Small intestine (tissue), 7 donors: ENCODE data around the gene CTSC. TPM values are rescaled to one million over a fixed set of nuclear protein-coding genes. Genes with fewer than 3 reads are reported as not detected.
"Not testable (repeated sequence)": the region's sequence is repeated elsewhere in the genome, so short reads cannot be mapped to it uniquely, and the experiment has no call there.

ENCODE experiments used
- DNase-seq, 2 donors: peaks; one replicate each; pipeline versions ENCODE4 v3.0.0 to v3.0.0-alpha.2; 2013
- FAIRE-seq: peaks from 2 replicates; lab custom pipeline; 2012; peaks lifted over from hg19 to GRCh38; lab: Jason Lieb, UNC
- H3K27ac ChIP-seq, 3 donors: one replicate each; pipeline ENCODE4 v1.5.1; 2013; ENCODE audit warnings: low read length in 2 of 3, mild to moderate bottlenecking in 2 of 3, control low read depth in 1 of 3, inconsistent platforms in 1 of 3, low read depth in 1 of 3, moderate library complexity in 1 of 3
- H3K27me3 ChIP-seq, 3 donors: one replicate each; pipeline ENCODE4 v1.6.1; 2013; ENCODE audit warnings: low read length in 3 of 3, inconsistent platforms in 1 of 3; ENCODE audit not compliant: control insufficient read depth in 3 of 3, insufficient read depth in 3 of 3
- H3K36me3 ChIP-seq, 3 donors: one replicate each; pipeline ENCODE4 v1.6.1; 2013; ENCODE audit warnings: low read length in 3 of 3, inconsistent platforms in 1 of 3, low read depth in 1 of 3, mild to moderate bottlenecking in 1 of 3, moderate library complexity in 1 of 3; ENCODE audit not compliant: control insufficient read depth in 3 of 3, insufficient read depth in 2 of 3
- H3K4me1 ChIP-seq, 3 donors: one replicate each; pipeline ENCODE4 v1.6.1; 2013; ENCODE audit warnings: low read length in 2 of 3, inconsistent platforms in 1 of 3, low read depth in 1 of 3, mild to moderate bottlenecking in 1 of 3, moderate library complexity in 1 of 3; ENCODE audit not compliant: control insufficient read depth in 3 of 3, insufficient read depth in 2 of 3
- H3K4me3 ChIP-seq, 3 donors: one replicate each; pipeline ENCODE4 v1.5.1; 2013; ENCODE audit warnings: low read length in 3 of 3, control low read depth in 1 of 3, inconsistent platforms in 1 of 3, low read depth in 1 of 3, mild to moderate bottlenecking in 1 of 3, moderate library complexity in 1 of 3
- H3K9me3 ChIP-seq, 2 donors: one replicate each; pipeline ENCODE4 v1.6.1; 2013; ENCODE audit warnings: low read depth in 1 of 2, low read length in 1 of 2; ENCODE audit not compliant: control insufficient read depth in 2 of 2, insufficient read depth in 1 of 2
- WGBS, 3 donors: extraction: QIAGEN DNeasy Blood & Tissue Kit; methylation state at CpG; one replicate each; pipeline ENCODE4 v1.1.7; 2013; 5-methylcytosine and 5-hydroxymethylcytosine counted together
- polyA plus RNA-seq, 4 donors: library from polyadenylated mRNA; stranded (reverse) in 3 of 4; unstranded in 1 of 4; fragments of 200-250 nt in 3 of 4; fragments of 120-200 nt in 1 of 4; gene quantifications; one replicate each; pipeline versions ENCODE4 v1.2.1 to v1.2.3, GENCODE V29; 2013
- donor health status: healthy with polysubstance abuse.
- donor health status: control.
- donor health status: control.
- donor health status: Bipolar disorder and iron deficiency.
- donor health status: healthy.

CTSC gene
- polyA plus RNA-seq, 4 donors = 16.1 to 98.8 (median 48.6) TPM

GRCh38 chr11:88332851-88333250 is 4.7 kb downstream of the CTSC start:
- FAIRE-seq (no peak), DNase-seq (no peak)
- Histone ChIP-seq H3K27ac (no peak overlapping the region), H3K4me1 (peaks cover 0 to 4% (median 0%) of the 10 kb centered on the region in 3 donors), H3K9me3 (no peaks in the 10 kb centered on the region), H3K36me3 (peaks cover 4 to 13% (median 4%) of the 10 kb centered on the region in 3 donors), H3K4me3 (no peak overlapping the region), H3K27me3 (no peaks in the 10 kb centered on the region)
- WGBS, 3 donors = 81 to 97% (median 89%) methylated on average over 1 of the region's 1 CpG

- H3K4me1 ChIP-seq = peaks cover 0 to 4% (median 0%) of the 10 kb centered on the region in 3 donors
- WGBS, 3 donors = 85 to 86% (median 86%) methylated on average over 5 of the region's 5 CpGs
- no peak for FAIRE-seq
These were observed 6.6 kb downstream of the CTSC start for GRCh38 chr11:88330826-88331428.

GRCh38 chr11:88329563-88330250 is 7.8 kb downstream of the CTSC start:
- H3K36me3 ChIP-seq = peaks cover 4 to 13% (median 7%) of the 10 kb centered on the region in 3 donors
- FAIRE-seq (no peak), DNase-seq (no peak)
- no peaks in the 10 kb centered on the region for H3K27me3 ChIP-seq
- H3K4me3 ChIP-seq = no peak overlapping the region
- H3K9me3 ChIP-seq = no peaks in the 10 kb centered on the region
- peaks cover 0 to 4% (median 0%) of the 10 kb centered on the region in 3 donors for H3K4me1 ChIP-seq
- 85 to 98% (median 90%) methylated on average over 8 of the region's 8 CpGs for WGBS, 3 donors
- H3K27ac ChIP-seq = no peak overlapping the region

More at GRCh38 chr11:88330826-88331428, 6.6 kb downstream of the CTSC start:
- Histone ChIP-seq H3K4me3 (no peak overlapping the region), H3K27ac (no peak overlapping the region), H3K36me3 (peaks cover 4 to 16% (median 7%) of the 10 kb centered on the region in 3 donors), H3K27me3 (no peaks in the 10 kb centered on the region), H3K9me3 (no peaks in the 10 kb centered on the region)
- no peak for DNase-seq

GRCh38 chr11:88327462-88328143 is 9.9 kb downstream of the CTSC start:
- H3K36me3 ChIP-seq = peaks cover 4 to 13% (median 7%) of the 10 kb centered on the region in 3 donors
- H3K4me3 ChIP-seq = no peak overlapping the region
- no peaks in the 10 kb centered on the region for H3K9me3 ChIP-seq
- no peak overlapping the region for H3K27ac ChIP-seq
- DNase-seq (no peak), FAIRE-seq (no peak)
- no peaks in the 10 kb centered on the region for H3K27me3 ChIP-seq
- WGBS, 3 donors = 69 to 89% (median 75%) methylated on average over 3 of the region's 3 CpGs
- H3K4me1 ChIP-seq = peaks cover 0 to 4% (median 0%) of the 10 kb centered on the region in 3 donors

- H3K27me3 ChIP-seq = no peaks in the 10 kb centered on the region
- H3K4me3 ChIP-seq = no peak overlapping the region
- peaks cover 0 to 4% (median 0%) of the 10 kb centered on the region in 3 donors for H3K4me1 ChIP-seq
- WGBS, 3 donors = 78 to 98% (median 80%) methylated on average over 2 of the region's 2 CpGs
- peaks cover 4 to 13% (median 7%) of the 10 kb centered on the region in 3 donors for H3K36me3 ChIP-seq
- H3K9me3 ChIP-seq = no peaks in the 10 kb centered on the region
- no peak overlapping the region for H3K27ac ChIP-seq
- DNase-seq (no peak), FAIRE-seq (no peak)
These were observed 10.5 kb downstream of the CTSC start for GRCh38 chr11:88327061-88327460.

GRCh38 chr11:88326099-88326498 is 11.4 kb downstream of the CTSC start:
- 62 to 74% (median 68%) methylated on average over 3 of the region's 3 CpGs for WGBS, 3 donors
- no peak overlapping the region for H3K4me3 ChIP-seq
- peaks cover 3 to 11% (median 4%) of the 10 kb centered on the region in 3 donors for H3K36me3 ChIP-seq
- FAIRE-seq (no peak), DNase-seq (no peak)
- H3K4me1 ChIP-seq = peaks cover 0 to 4% (median 0%) of the 10 kb centered on the region in 3 donors
- H3K27ac ChIP-seq = no peak overlapping the region
- H3K9me3 ChIP-seq = no peaks in the 10 kb centered on the region
- H3K27me3 ChIP-seq = no peaks in the 10 kb centered on the region

GRCh38 chr11:88324562-88325345 is 12.8 kb downstream of the CTSC start:
- no peak for DNase-seq
- peaks cover 0 to 5% (median 4%) of the 10 kb centered on the region in 3 donors for H3K4me1 ChIP-seq
- H3K27ac ChIP-seq = no peak overlapping the region
- no peak overlapping the region for H3K4me3 ChIP-seq
- FAIRE-seq = no peak
- peaks cover 0 to 7% (median 3%) of the 10 kb centered on the region in 3 donors for H3K36me3 ChIP-seq
- H3K27me3 ChIP-seq = no peaks in the 10 kb centered on the region
- 57 to 70% (median 66%) methylated on average over 4 of the region's 4 CpGs for WGBS, 3 donors
- H3K9me3 ChIP-seq = no peaks in the 10 kb centered on the region

- DNase-seq, H3K27me3 ChIP-seq, H3K36me3 ChIP-seq, H3K9me3 ChIP-seq, FAIRE-seq, H3K27ac ChIP-seq, H3K4me1 ChIP-seq, H3K4me3 ChIP-seq: not testable (repeated sequence)
- WGBS, 3 donors = 76 to 96% (median 90%) methylated on average over 8 of the region's 8 CpGs
These were observed 14.7 kb downstream of the CTSC start for GRCh38 chr11:88322881-88323280.
